Loucy (cell line): ENCODE data around the gene PROK1.

Source experiments
- H2AFZ ChIP-seq: fragments of 200-600 bp; sonication (generic); 2 replicates; pipeline ENCODE4 v1.6.0; 2016; ENCODE audit warnings: antibody characterized with exemption, mild to moderate bottlenecking, low read length, moderate library complexity
- H3F3A ChIP-seq: fragments of 200-600 bp; 2 replicates; pipeline ENCODE4 v1.6.0; 2016; ENCODE audit warnings: antibody characterized with exemption, low read depth, mild to moderate bottlenecking
- H3K27me3 ChIP-seq: fragments of 200-600 bp; sonication (generic); 2 replicates; pipeline ENCODE4 v1.6.1; 2014; ENCODE audit warnings: low read length, mild to moderate bottlenecking; ENCODE audit not compliant: insufficient read depth, poor library complexity, severe bottlenecking
- H3K36me3 ChIP-seq: fragments of 200-600 bp; sonication (generic); 2 replicates; pipeline ENCODE4 v1.6.1; 2016; ENCODE audit warnings: low read length; ENCODE audit not compliant: insufficient read depth
- H3K4me1 ChIP-seq: fragments of 200-600 bp; sonication (generic); 2 replicates; pipeline ENCODE4 v1.5.1; 2014; ENCODE audit warnings: low read length, mild to moderate bottlenecking; ENCODE audit not compliant: insufficient read depth, poor library complexity, severe bottlenecking
- H3K4me2 ChIP-seq: fragments of 200-600 bp; sonication (generic); 2 replicates; pipeline ENCODE4 v1.6.0; 2014; ENCODE audit warnings: antibody characterized with exemption, low read length, low read depth, mild to moderate bottlenecking; ENCODE audit not compliant: poor library complexity, severe bottlenecking
- H3K4me3 ChIP-seq: fragments of 200-600 bp; sonication (generic); 2 replicates; pipeline ENCODE4 v1.5.1; 2014; ENCODE audit warnings: low read length, mild to moderate bottlenecking, mixed read lengths; ENCODE audit not compliant: poor library complexity, severe bottlenecking
- H3K79me2 ChIP-seq: fragments of 200-600 bp; sonication (generic); 2 replicates; pipeline ENCODE4 v1.6.1; 2014; ENCODE audit warnings: low read length; ENCODE audit not compliant: insufficient read depth
- H3K9ac ChIP-seq: fragments of 200-600 bp; sonication (generic); 2 replicates; pipeline ENCODE4 v1.6.0; 2014; ENCODE audit warnings: mild to moderate bottlenecking, low read depth, low read length, moderate library complexity; ENCODE audit not compliant: poor library complexity, severe bottlenecking
- H3K9me2 ChIP-seq: fragments of 200-600 bp; sonication (generic); replicated peaks from 2 replicates; pipeline ENCODE4 v1.6.1; 2016; ENCODE audit warnings: low read depth, low read length, mixed read lengths
- H3K9me3 ChIP-seq: fragments of 200-600 bp; sonication (generic); 2 replicates; pipeline ENCODE4 v1.6.1; 2014; ENCODE audit warnings: mild to moderate bottlenecking, antibody characterized with exemption, low read length, low read depth; ENCODE audit not compliant: insufficient read depth
- H4K20me1 ChIP-seq: fragments of 200-600 bp; sonication (generic); 2 replicates; pipeline ENCODE4 v1.6.0; 2014; ENCODE audit warnings: antibody characterized with exemption, low read length, mild to moderate bottlenecking; ENCODE audit not compliant: insufficient read depth, poor library complexity, severe bottlenecking
- EZH2phosphoT487 ChIP-seq: fragments of 200-600 bp; IDR thresholded peaks from 2 replicates; pipeline ENCODE4 v1.6.1; 2018; ENCODE audit warnings: antibody characterized with exemption, mild to moderate bottlenecking, moderate library complexity, borderline replicate concordance
- TF ChIP-seq, protein P1 (sequence below): fragments of 200-600 bp; sonication (generic); conservative IDR thresholded peaks from 2 replicates; pipeline ENCODE4 v1.5.1; 2014; ENCODE audit warnings: mild to moderate bottlenecking, antibody characterized with exemption, low read length

The PROK1 gene

GRCh38 chr1:110478886-110479285 is 27.9 kb downstream of the PROK1 start:
- Histone ChIP-seq H4K20me1 (no peaks in the 10 kb centered on the region), H3K79me2 (no peaks in the 10 kb centered on the region), H3K27me3 (no peaks in the 10 kb centered on the region), H3K9me3 (no peaks in the 10 kb centered on the region), H3K4me3 (no peak overlapping the region), H3K4me2 (no peak overlapping the region), H3F3A (no peaks in the 10 kb centered on the region), H3K36me3 (no peaks in the 10 kb centered on the region), H3K4me1 (no peaks in the 10 kb centered on the region), H3K9me2 (no peaks in the 10 kb centered on the region), H2AFZ (no peak overlapping the region), H3K9ac (no peak overlapping the region)
- TF ChIP-seq EZH2phosphoT487 = no peak
- TF ChIP-seq, protein P1, sequence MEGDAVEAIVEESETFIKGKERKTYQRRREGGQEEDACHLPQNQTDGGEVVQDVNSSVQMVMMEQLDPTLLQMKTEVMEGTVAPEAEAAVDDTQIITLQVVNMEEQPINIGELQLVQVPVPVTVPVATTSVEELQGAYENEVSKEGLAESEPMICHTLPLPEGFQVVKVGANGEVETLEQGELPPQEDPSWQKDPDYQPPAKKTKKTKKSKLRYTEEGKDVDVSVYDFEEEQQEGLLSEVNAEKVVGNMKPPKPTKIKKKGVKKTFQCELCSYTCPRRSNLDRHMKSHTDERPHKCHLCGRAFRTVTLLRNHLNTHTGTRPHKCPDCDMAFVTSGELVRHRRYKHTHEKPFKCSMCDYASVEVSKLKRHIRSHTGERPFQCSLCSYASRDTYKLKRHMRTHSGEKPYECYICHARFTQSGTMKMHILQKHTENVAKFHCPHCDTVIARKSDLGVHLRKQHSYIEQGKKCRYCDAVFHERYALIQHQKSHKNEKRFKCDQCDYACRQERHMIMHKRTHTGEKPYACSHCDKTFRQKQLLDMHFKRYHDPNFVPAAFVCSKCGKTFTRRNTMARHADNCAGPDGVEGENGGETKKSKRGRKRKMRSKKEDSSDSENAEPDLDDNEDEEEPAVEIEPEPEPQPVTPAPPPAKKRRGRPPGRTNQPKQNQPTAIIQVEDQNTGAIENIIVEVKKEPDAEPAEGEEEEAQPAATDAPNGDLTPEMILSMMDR = no peak

DNA sequence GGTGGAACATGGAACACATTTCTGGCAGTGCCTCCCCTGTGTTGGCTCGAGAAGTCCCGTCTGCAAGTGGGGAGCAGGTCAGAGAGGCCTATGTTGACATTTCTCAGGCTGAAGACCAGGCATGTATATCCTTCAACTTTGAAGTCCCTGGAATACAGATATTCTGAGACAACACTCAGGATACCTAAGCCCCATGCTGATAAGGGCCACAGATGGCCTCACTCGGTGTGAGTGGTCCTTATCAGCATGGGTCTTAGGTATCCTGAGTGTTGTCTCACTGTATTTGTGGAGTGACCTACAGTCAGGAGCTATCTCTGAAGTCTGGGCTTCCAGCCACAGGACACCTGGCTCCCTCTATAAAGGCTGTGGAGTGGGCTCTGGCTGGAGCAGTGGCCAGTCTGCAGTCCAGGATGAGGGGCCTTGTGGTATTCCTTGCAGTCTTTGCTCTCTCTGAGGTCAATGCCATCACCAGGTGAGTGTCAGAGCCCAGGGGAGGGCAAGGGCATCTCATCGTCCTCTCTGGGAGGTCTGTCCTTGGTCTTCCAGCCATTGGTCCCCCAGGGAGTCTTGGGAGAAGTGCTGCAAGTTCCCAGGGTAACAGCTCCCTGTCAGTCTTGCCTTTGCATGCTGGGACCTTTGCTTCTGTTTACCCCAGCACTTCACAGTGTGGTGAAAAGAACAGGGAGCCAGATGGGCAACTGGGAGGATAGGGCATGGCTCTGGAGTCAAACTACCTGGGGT is 29.6 kb downstream of the PROK1 start:
- Histone ChIP-seq H3K4me3 (no peak overlapping the region), H2AFZ (no peak overlapping the region), H3K4me1 (no peaks in the 10 kb centered on the region), H3K9ac (no peak overlapping the region), H3K36me3 (no peaks in the 10 kb centered on the region), H3K4me2 (no peak overlapping the region), H4K20me1 (no peaks in the 10 kb centered on the region), H3K9me2 (no peaks in the 10 kb centered on the region), H3K27me3 (no peaks in the 10 kb centered on the region), H3K9me3 (no peaks in the 10 kb centered on the region), H3K79me2 (no peaks in the 10 kb centered on the region), H3F3A (no peaks in the 10 kb centered on the region)
- TF ChIP-seq EZH2phosphoT487 = no peak
- TF ChIP-seq, protein P1 = no peak

GRCh38 chr1:110481968-110482623 is 31.1 kb downstream of the PROK1 start:
- Histone ChIP-seq H3F3A (no peaks in the 10 kb centered on the region), H2AFZ (no peak overlapping the region), H3K4me2 (no peak overlapping the region), H4K20me1 (no peaks in the 10 kb centered on the region), H3K9me3 (no peaks in the 10 kb centered on the region), H3K27me3 (no peaks in the 10 kb centered on the region), H3K4me3 (no peak overlapping the region), H3K4me1 (no peaks in the 10 kb centered on the region), H3K36me3 (no peaks in the 10 kb centered on the region), H3K9me2 (no peaks in the 10 kb centered on the region), H3K79me2 (no peaks in the 10 kb centered on the region), H3K9ac (no peak overlapping the region)
- TF ChIP-seq, protein P1 = no peak
- no peak for TF ChIP-seq EZH2phosphoT487
